Measurements from ENCODE around the gene SUGP1.
"Not testable (repeated sequence)": the region's sequence is repeated elsewhere in the genome, so short reads cannot be mapped to it uniquely, and the experiment has no call there.

SUGP1 gene

DNA sequence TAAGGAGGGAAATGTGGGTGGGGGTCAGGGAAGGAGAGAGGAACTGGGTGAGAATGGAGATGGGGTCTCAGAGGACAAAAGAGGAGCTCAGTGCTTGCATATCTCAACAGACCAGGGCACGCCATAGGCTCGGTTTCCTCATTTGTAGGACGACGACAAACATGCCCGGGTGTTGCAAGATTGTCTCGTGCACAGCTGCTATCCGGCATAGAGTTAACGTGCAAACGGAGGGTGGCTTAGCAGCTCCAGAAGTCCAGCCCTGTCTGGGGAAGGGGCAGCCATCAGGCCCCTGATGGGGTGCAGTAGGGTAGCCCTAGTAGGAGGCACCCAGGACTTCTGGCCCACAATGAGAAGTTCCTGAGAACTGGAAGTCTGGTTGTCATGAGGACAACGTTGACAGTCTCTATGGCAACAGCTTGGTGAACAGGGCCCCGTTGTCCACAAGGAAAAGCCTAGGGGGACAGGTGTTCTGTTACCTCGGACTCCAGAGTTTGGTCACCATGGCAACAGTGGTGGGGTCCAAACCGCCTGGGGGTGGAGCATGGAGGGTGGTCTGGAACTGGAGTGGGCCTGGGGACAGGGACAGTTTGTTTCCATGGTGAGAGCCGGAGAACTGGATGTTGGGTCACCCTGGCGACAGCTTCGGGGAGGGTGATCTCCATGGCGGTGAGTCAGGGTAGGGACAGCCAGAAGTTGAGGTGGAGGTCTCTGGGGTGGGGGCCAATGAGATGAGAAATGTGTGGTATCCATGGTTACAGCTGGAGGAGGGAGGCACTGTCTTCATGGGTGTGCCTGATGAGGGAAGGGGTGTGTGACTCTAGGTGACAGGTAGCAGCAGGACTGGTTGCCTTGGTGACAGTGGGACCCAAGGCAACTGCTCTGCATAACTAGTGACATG is 64.0 kb downstream of the SUGP1 start:
- peak; percentile 25 for DNase-seq (ENCODE audit: low spot score)
- TF ChIP-seq, protein P1, sequence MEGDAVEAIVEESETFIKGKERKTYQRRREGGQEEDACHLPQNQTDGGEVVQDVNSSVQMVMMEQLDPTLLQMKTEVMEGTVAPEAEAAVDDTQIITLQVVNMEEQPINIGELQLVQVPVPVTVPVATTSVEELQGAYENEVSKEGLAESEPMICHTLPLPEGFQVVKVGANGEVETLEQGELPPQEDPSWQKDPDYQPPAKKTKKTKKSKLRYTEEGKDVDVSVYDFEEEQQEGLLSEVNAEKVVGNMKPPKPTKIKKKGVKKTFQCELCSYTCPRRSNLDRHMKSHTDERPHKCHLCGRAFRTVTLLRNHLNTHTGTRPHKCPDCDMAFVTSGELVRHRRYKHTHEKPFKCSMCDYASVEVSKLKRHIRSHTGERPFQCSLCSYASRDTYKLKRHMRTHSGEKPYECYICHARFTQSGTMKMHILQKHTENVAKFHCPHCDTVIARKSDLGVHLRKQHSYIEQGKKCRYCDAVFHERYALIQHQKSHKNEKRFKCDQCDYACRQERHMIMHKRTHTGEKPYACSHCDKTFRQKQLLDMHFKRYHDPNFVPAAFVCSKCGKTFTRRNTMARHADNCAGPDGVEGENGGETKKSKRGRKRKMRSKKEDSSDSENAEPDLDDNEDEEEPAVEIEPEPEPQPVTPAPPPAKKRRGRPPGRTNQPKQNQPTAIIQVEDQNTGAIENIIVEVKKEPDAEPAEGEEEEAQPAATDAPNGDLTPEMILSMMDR (IDR thresholded peaks at IDR 0.05; ENCODE audit: extremely low read depth, missing control alignments), result no peak

DNA sequence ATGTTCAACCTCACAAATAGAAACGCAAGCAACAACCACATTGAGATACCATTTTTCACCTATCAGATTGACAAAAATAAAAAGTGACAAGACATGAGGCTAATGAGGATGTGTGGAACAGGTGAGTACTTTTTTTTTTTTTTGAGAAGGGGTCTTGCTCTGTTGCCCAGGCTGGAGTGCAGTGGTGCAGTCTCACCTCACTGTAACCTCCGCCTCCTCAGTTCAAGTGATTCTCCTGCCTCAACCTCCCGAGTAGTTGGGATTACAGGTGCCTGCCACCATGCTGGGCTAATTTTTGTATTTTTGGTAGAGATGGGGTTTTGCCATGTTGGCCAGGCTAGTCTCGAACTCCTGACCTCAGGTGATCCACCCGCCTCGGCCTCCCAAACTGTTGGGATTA is 66.9 kb downstream of the SUGP1 start:
- DNase-seq (ENCODE audit: low spot score), result not testable (repeated sequence)

DNA sequence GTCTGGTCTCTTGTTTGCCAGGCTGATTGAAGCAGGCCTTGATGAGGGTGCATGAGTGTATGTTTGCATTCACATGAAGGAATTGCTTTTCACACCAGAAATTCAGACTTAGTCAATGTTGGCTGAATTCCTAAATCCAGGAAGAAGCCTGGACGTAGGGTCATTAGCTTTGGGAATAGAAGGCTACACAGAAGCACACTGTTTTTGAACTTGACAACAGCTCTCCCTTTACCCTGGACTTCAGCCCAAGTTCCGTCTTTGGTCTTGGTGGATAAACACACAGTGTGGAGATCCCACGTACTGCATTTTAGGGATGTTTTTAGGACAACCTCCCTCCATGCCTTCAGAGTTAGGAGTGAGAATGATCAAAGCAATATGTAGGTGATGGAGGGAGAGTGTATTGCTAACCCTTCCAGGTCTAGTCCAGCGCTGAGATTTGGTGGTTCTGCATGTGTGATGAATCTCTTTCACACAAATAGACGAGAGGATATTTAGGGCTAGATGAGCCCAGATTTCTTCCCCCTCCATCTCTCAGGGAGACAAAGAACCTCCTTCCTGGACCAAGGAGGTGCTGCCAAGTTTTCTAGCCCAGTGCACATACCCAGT is 70.0 kb downstream of the SUGP1 start:
- DNase-seq (ENCODE audit: low spot score), result no peak

DNA sequence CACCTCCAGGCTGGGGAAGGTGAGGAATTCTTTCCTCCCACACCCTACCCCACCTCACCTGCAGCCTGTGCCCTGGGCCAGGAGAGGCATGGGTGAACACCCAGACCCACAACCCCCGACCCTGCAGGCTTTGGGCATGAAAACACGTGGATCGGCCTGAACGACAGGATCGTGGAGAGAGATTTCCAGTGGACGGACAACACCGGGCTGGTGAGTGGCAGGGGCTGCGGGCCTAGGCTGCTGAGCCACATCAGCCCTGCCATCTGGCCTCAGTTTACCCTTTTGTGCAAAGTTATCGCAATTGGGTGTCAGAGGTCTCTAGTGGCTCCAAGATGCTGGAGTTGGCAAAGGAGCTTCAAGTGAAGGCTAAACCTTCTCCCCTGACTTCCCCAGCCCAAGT is 79.8 kb downstream of the SUGP1 start:
- TF ChIP-seq, protein P1 (IDR thresholded peaks at IDR 0.05; ENCODE audit: extremely low read depth, missing control alignments), result no peak
- DNase-seq (ENCODE audit: low spot score), result no peak

More for the DNA sequence above, 70.0 kb downstream of the SUGP1 start:
- TF ChIP-seq, protein P1 (IDR thresholded peaks at IDR 0.05; ENCODE audit: extremely low read depth, missing control alignments), result no peak

DNA sequence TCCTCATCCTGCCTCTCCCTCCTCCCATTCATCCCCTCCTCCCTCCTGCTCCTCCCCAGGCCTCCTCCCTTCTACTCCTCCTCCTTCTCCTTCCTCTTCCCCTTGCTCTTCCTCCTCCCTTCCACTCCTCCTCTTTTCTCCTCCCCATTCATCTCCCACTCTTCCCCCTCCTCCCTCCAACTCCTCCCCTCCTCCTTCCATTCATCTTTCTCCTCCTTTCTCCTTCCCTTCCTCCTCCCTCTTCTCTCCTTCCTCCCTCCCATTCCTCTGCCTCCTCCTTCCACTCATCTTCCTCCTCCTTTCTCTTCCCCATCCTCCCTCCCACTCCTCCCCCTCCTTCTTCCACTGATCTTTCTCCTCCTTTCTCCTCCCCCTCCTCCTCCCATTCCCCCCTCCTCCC is 80.6 kb downstream of the SUGP1 start:
- TF ChIP-seq, protein P1 (IDR thresholded peaks at IDR 0.05; ENCODE audit: extremely low read depth, missing control alignments), result no peak
- no peak for DNase-seq (ENCODE audit: low spot score)

DNA sequence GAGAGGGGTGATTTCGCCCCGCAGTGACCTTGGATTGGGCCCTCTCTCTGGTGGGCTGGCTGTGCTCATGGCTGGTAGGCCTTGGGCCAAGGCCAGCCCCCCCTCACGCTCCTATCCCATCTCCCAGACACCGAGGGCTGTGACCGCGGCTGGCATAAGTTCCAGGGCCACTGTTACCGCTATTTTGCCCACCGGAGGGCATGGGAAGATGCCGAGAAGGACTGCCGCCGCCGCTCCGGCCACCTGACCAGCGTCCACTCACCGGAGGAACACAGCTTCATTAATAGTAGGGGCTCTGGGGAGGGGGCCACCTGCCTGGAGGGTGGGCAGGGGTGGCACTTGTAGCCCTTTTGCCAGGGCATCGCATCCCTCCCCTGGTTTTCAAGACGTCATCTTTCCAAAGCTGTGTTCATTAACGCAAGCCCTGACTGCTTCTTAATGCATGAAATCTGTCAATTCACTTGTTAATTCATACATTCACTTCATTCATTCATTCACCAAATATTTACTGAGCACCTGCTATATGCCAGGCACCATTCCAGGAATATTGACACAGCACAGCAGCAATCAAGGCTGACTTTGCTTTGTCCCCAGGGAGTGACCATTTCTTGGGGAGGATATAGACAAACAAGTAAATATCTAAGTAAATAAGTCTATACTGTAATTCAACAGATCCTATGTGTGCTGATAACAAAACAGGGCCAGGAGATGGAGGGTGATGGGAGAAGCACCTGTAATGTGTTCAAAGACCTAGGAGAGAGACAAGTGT is 82.0 kb downstream of the SUGP1 start:
- DNase-seq (ENCODE audit: low spot score), result no peak
- TF ChIP-seq, protein P1 (IDR thresholded peaks at IDR 0.05; ENCODE audit: extremely low read depth, missing control alignments), result no peak

DNA sequence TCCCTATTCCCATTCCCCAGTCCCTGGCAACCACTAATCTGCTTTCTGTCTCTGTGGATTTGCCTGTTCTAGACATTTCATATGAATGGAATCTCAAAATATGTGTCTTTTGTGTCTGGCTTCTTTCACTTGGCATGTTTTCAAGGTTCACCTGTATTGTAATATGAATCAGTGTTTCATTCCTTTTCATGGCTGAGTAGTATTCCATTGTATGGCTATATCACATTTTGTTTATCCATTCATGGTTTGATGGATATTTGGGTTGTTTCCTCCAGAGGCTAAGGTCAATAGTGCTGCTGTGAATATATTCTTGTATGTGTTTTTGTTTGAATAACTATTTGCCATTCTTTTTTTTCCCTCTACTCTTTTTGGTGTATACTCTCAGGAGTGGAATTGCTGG is 84.1 kb downstream of the SUGP1 start:
- TF ChIP-seq, protein P1 (IDR thresholded peaks at IDR 0.05; ENCODE audit: extremely low read depth, missing control alignments), result no peak
- DNase-seq (ENCODE audit: low spot score), result no peak
